HG03095 (cell line): ENCODE data around the gene RANGRF.

Experiments
- ATAC-seq: cut with Tn5 transposase; IDR thresholded peaks from one replicate; pipeline ENCODE4 v1.9.1; 2021; ENCODE audit warnings: moderate library complexity; ENCODE audit not compliant: unreplicated experiment

The RANGRF gene

GRCh38 chr17:8312726-8313600 is 24.5 kb downstream of the RANGRF start:
- ATAC-seq, result no peak

DNA sequence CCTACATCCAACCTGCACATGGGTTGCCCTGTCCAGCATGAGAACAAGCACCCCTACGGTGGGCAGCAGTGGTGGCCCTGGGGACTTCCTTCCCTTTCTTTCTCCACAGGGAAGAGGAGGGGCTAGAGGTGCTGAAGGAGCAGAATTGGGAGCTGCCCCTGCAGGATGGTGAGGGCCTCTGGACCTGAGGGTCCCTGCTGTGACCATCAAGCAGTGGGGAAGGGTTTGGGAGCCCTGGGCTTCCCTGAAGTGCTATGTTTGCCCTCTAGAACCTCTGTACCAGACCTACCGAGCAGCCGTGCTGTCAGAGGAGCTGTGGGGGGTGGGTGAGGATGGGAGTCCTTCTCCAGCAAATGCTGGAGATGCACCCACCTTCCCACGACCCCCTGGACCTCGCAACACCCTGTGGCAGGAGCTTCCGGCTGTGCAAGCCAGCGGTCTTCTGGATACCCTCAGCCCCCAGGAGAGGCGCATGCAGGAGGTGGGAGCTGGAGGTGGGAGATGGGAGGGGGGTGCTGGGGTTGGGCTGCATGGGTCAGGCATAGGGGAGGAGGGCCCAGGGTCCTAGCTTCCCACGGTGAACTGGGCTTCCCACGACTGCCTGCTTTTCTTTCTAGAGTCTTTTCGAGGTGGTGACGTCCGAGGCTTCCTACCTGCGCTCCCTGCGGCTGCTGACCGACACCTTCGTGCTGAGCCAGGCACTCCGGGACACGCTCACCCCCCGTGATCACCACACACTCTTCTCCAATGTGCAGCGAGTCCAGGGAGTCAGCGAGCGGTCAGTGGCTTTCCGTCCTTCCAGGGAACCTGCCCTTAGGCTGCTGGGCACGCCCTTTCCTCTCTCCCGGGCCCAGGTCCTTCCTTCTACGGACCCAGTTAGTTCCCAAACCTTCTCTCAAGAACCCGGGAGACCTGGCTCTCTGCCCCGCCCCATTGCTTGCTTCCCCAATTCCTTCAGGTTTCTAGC is 26.6 kb downstream of the RANGRF start:
- no peak for ATAC-seq

DNA sequence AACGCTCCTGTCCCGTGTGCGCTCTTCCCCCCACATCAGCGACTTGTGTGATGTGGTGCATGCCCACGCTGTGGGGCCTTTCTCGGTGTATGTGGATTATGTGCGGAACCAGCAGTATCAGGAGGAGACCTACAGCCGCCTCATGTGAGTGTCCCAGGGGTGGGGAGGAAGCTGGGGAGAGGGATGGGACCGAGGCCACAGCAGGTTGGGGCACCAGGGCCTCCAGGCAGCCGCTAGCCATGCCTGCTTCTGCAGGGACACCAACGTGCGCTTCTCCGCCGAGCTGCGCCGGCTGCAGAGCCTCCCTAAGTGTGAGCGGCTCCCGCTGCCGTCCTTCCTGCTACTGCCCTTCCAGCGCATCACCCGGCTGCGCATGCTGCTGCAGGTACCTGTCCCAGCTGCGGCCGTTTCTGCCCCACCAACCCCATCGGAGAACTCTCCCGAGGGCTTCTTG is 27.3 kb downstream of the RANGRF start:
- ATAC-seq, result no peak

- no peak for ATAC-seq
Observed at GRCh38 chr17:8318010-8318935, 29.8 kb downstream of the RANGRF start.

GRCh38 chr17:8320262-8320661 is 31.8 kb downstream of the RANGRF start:
- ATAC-seq, result no peak

DNA sequence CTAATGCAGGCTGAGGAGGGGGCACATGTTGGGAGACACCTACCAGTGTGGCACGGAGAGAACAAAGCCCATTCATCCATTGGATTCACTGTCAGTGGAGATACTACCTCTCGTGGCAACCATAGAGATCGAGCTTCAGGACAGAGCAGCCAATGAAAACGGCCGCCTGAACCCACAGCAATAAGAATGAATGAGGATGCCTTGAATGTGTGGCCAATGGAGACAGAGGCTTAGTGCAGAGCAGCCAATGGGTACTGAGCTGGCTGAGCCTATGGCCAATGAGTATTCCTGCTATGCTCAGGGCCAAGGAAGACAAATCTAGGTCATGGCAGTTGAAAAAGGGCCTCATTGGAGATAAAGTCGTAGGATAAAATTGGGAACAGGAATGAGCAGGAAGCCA is 32.5 kb downstream of the RANGRF start:
- no peak for ATAC-seq

- ATAC-seq, result no peak
Observed at GRCh38 chr17:8322061-8322460, 33.6 kb downstream of the RANGRF start.

DNA sequence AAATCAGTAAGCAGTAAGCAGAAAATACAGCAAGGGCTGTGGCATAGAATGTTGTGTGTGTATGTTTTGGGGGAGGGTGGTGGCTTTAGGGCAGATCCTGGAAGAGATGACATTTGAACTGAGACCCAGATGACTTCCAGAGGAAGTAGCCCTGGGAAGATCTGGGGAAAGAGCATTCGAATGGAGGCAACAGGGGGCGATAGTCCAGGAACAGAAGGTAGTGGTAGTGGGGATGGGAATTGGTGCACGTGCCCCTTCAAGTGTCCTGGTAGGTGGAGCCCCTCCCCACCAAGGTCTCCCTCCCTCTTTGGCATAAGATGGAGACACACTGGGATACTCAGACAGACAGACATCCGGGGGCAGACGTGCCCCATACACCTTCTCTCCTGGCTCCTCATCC is 35.7 kb downstream of the RANGRF start:
- no peak for ATAC-seq

GRCh38 chr17:8324923-8325322 is 36.5 kb downstream of the RANGRF start:
- no peak for ATAC-seq

- ATAC-seq, result no peak
Observed at GRCh38 chr17:8326511-8327302, 38.2 kb downstream of the RANGRF start.

- ATAC-seq, result no peak
Observed at GRCh38 chr17:8327303-8327649, 38.8 kb downstream of the RANGRF start.

DNA sequence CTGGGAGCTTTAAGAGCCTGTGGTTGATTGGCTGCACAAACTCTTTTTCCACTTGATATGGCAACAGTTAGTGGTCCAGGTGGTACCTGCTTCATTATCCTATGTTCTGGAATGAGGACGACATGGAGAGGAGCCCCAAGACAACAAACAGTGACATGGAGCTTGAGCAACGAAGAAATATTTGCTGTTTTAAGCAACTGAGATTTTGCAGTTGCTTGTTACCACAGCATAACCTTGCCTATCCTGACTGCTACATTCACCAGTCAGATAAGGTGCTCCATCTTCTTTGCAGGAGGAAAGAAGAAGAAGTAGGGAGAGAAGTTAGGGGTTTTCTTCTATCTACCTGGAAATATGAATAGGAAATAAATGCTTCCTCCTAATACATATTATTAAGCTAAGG is 43.7 kb downstream of the RANGRF start:
- no peak for ATAC-seq

GRCh38 chr17:8332688-8333087 is 44.2 kb downstream of the RANGRF start:
- no peak for ATAC-seq

- no peak for ATAC-seq
Observed at GRCh38 chr17:8333281-8333680, 44.8 kb downstream of the RANGRF start.

GRCh38 chr17:8337802-8338752 is 49.6 kb downstream of the RANGRF start:
- no peak for ATAC-seq

GRCh38 chr17:8338753-8339140 is 50.3 kb downstream of the RANGRF start:
- ATAC-seq, result no peak

GRCh38 chr17:8339540-8339939 is 51.1 kb downstream of the RANGRF start, which contains the start of gene ODF4:
Gene ODF4 (plus strand): TSS chr17:8339840. CDS start chr17:8340052, 212 bp downstream.
- no peak for ATAC-seq
